ENCODE measurements around the gene KCNC3. TPM values are rescaled to one million over a fixed set of nuclear protein-coding genes. Genes with fewer than 3 reads are reported as not detected.

Gene KCNC3
- total RNA-seq, 2 experiments from 2014 or later = 1.6 to 2.0 TPM

- H3K27me3 Mint-ChIP-seq = peaks cover 82% of the 10 kb centered on the region
- no peak overlapping the region for H3K27ac ChIP-seq (ENCODE audit: low read depth in 1 of 2, low read length in 2 of 2)
- ChIA-PET POLR2A (no interaction called here), CTCF (no interaction called here)
- peaks cover 23% of the 10 kb centered on the region for H3K4me1 Mint-ChIP-seq (ENCODE audit: low read depth)
- H3K27me3 ChIP-seq (ENCODE audit: control insufficient read depth in 1 of 2, insufficient read depth in 2 of 2, low read length in 2 of 2) = peaks cover 60 to 81% of the 10 kb centered on the region in 2 experiments
- no peak overlapping the region for H3K4me3 Mint-ChIP-seq
- no peak overlapping the region for H3K4me3 ChIP-seq (ENCODE audit: low read length)
- intact Hi-C loops (cut with DNase I, micrococcal nuclease) = no loop called here
- H3K36me3 ChIP-seq (ENCODE audit: insufficient read depth, low read length) = no peaks in the 10 kb centered on the region
- H3K36me3 Mint-ChIP-seq (ENCODE audit: low read depth) = no peaks in the 10 kb centered on the region
- no peak for ATAC-seq (ENCODE audit: poor library complexity)
- peaks cover 12% of the 10 kb centered on the region for H3K4me1 ChIP-seq (ENCODE audit: insufficient read depth, low read length)
- DNase-seq = no peak
- no peak for TF ChIP-seq CTCF (IDR thresholded peaks at IDR 0.05)
- no peak overlapping the region for H3K27ac Mint-ChIP-seq
- H3K9me3 Mint-ChIP-seq = no peaks in the 10 kb centered on the region
- peaks cover 0 to 9% of the 10 kb centered on the region in 2 experiments for H3K9me3 ChIP-seq (ENCODE audit: control insufficient read depth in 1 of 2, insufficient read depth in 1 of 2, low read length in 2 of 2)
Measured at GRCh38 chr19:50313812-50314536, 15.2 kb downstream of the KCNC3 start.

GRCh38 chr19:50312967-50313811, 16.0 kb downstream of the KCNC3 start:
- ATAC-seq (ENCODE audit: poor library complexity) = no peak
- DNase-seq = no peak
- POLR2A ChIA-PET = no interaction called here
- peaks cover 85% of the 10 kb centered on the region for H3K27me3 Mint-ChIP-seq
- no peak overlapping the region for H3K27ac ChIP-seq (ENCODE audit: low read depth in 1 of 2, low read length in 2 of 2)
- TF ChIP-seq CTCF (IDR thresholded peaks at IDR 0.05) = no peak
- no peak overlapping the region for H3K4me3 Mint-ChIP-seq
- H3K36me3 ChIP-seq (ENCODE audit: insufficient read depth, low read length) = no peaks in the 10 kb centered on the region
- CTCF ChIA-PET = no interaction called here
- H3K9me3 Mint-ChIP-seq = no peaks in the 10 kb centered on the region
- H3K4me3 ChIP-seq (ENCODE audit: low read length) = no peak overlapping the region
- intact Hi-C loops (cut with DNase I, micrococcal nuclease) = no loop called here
- H3K9me3 ChIP-seq (ENCODE audit: control insufficient read depth in 1 of 2, insufficient read depth in 1 of 2, low read length in 2 of 2) = peaks cover 0 to 9% of the 10 kb centered on the region in 2 experiments
- peaks cover 23% of the 10 kb centered on the region for H3K4me1 Mint-ChIP-seq (ENCODE audit: low read depth)
- no peaks in the 10 kb centered on the region for H3K36me3 Mint-ChIP-seq (ENCODE audit: low read depth)
- peaks cover 12% of the 10 kb centered on the region for H3K4me1 ChIP-seq (ENCODE audit: insufficient read depth, low read length)
- H3K27ac Mint-ChIP-seq = no peak overlapping the region
- peaks cover 62 to 85% of the 10 kb centered on the region in 2 experiments for H3K27me3 ChIP-seq (ENCODE audit: control insufficient read depth in 1 of 2, insufficient read depth in 2 of 2, low read length in 2 of 2)

GRCh38 chr19:50311723-50312635, 17.2 kb downstream of the KCNC3 start:
- Mint-ChIP-seq H3K4me1 (ENCODE audit: low read depth) (peaks cover 23% of the 10 kb centered on the region), H3K4me3 (no peak overlapping the region), H3K27ac (no peak overlapping the region), H3K27me3 (peaks cover 86% of the 10 kb centered on the region), H3K36me3 (ENCODE audit: low read depth) (no peaks in the 10 kb centered on the region), H3K9me3 (no peaks in the 10 kb centered on the region)
- ATAC-seq (ENCODE audit: poor library complexity) (no peak), DNase-seq (no peak)
- intact Hi-C loops (cut with DNase I, micrococcal nuclease) = no loop called here
- Histone ChIP-seq H3K4me3 (ENCODE audit: low read length) (no peak overlapping the region), H3K36me3 (ENCODE audit: insufficient read depth, low read length) (no peaks in the 10 kb centered on the region), H3K9me3 (ENCODE audit: control insufficient read depth in 1 of 2, insufficient read depth in 1 of 2, low read length in 2 of 2) (peaks cover 0 to 4% of the 10 kb centered on the region in 2 experiments), H3K4me1 (ENCODE audit: insufficient read depth, low read length) (peaks cover 12% of the 10 kb centered on the region), H3K27ac (ENCODE audit: low read depth in 1 of 2, low read length in 2 of 2) (no peak overlapping the region), H3K27me3 (ENCODE audit: control insufficient read depth in 1 of 2, insufficient read depth in 2 of 2, low read length in 2 of 2) (peaks cover 65 to 81% of the 10 kb centered on the region in 2 experiments)
- POLR2A ChIA-PET = no interaction called here
- TF ChIP-seq CTCF (IDR thresholded peaks at IDR 0.05) = no peak
- CTCF ChIA-PET = no interaction called here
